WERI-Rb-1 (cell line): Measurements from ENCODE around the gene MLLT10.
A peak's percentile ranks its signal among the peaks of the same experiment; 100 is the strongest.

Experiments used
- DNase-seq: peaks from one replicate; pipeline ENCODE4 v3.0.0-alpha.2; 2020
- H3K27ac ChIP-seq: fragments of 250-450 bp; sonication (Bioruptor Pico); 2 replicates; pipeline ENCODE4 v1.5.1; 2020; ENCODE audit warnings: mild to moderate bottlenecking, moderate library complexity
- H3K27me3 ChIP-seq: fragments of 250-450 bp; sonication (Bioruptor Pico); 2 replicates; pipeline ENCODE4 v1.5.1; 2021; ENCODE audit warnings: mild to moderate bottlenecking, low read depth, moderate library complexity; ENCODE audit not compliant: insufficient read depth, severe bottlenecking
- H3K36me3 ChIP-seq: fragments of 250-450 bp; sonication (Bioruptor Pico); 2 replicates; pipeline ENCODE4 v1.5.1; 2020; ENCODE audit warnings: mild to moderate bottlenecking, moderate library complexity
- H3K4me3 ChIP-seq: 2 replicates; pipeline ENCODE4 v1.5.1; 2011; ENCODE audit warnings: low read depth, mild to moderate bottlenecking, control low read depth, low read length
- H3K9me3 ChIP-seq: fragments of 250-450 bp; sonication (Bioruptor Pico); 2 replicates; pipeline ENCODE4 v1.5.1; 2021; ENCODE audit warnings: mild to moderate bottlenecking, moderate library complexity; ENCODE audit not compliant: severe bottlenecking
- TF ChIP-seq, protein P1 (sequence below): IDR thresholded peaks from 2 replicates; pipeline ENCODE4 v1.5.1; 2011; ENCODE audit warnings: low read depth, mild to moderate bottlenecking, control low read depth, inconsistent platforms, low read length

Gene MLLT10

DNA sequence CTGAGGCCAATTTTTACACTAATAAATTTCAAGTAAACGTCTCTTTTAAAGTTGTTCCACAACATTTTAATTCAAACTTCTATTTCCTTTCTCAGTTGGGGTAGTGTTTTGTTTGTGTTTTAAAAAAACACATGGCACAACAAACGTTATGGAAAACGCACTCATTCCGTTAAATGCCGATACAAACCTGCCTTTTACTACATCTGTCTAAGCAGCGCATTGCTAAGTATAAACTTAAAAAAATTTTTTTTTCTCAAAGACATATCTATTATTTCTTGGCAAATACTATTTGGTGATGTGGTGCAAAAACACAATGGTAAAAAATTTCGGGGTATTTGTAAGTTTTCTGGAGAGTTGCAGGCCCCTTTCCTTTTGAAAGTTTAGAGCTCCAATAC lies 9.9 kb upstream of the MLLT10 start:
- no peaks in the 10 kb centered on the region for H3K27me3 ChIP-seq
- H3K36me3 ChIP-seq = no peaks in the 10 kb centered on the region
- DNase-seq = no peak
- peak overlapping the region; percentile 89 for H3K4me3 ChIP-seq
- TF ChIP-seq, protein P1, sequence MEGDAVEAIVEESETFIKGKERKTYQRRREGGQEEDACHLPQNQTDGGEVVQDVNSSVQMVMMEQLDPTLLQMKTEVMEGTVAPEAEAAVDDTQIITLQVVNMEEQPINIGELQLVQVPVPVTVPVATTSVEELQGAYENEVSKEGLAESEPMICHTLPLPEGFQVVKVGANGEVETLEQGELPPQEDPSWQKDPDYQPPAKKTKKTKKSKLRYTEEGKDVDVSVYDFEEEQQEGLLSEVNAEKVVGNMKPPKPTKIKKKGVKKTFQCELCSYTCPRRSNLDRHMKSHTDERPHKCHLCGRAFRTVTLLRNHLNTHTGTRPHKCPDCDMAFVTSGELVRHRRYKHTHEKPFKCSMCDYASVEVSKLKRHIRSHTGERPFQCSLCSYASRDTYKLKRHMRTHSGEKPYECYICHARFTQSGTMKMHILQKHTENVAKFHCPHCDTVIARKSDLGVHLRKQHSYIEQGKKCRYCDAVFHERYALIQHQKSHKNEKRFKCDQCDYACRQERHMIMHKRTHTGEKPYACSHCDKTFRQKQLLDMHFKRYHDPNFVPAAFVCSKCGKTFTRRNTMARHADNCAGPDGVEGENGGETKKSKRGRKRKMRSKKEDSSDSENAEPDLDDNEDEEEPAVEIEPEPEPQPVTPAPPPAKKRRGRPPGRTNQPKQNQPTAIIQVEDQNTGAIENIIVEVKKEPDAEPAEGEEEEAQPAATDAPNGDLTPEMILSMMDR = no peak
- H3K27ac ChIP-seq = peak overlapping the region; percentile 97
- H3K9me3 ChIP-seq = no peaks in the 10 kb centered on the region

DNA sequence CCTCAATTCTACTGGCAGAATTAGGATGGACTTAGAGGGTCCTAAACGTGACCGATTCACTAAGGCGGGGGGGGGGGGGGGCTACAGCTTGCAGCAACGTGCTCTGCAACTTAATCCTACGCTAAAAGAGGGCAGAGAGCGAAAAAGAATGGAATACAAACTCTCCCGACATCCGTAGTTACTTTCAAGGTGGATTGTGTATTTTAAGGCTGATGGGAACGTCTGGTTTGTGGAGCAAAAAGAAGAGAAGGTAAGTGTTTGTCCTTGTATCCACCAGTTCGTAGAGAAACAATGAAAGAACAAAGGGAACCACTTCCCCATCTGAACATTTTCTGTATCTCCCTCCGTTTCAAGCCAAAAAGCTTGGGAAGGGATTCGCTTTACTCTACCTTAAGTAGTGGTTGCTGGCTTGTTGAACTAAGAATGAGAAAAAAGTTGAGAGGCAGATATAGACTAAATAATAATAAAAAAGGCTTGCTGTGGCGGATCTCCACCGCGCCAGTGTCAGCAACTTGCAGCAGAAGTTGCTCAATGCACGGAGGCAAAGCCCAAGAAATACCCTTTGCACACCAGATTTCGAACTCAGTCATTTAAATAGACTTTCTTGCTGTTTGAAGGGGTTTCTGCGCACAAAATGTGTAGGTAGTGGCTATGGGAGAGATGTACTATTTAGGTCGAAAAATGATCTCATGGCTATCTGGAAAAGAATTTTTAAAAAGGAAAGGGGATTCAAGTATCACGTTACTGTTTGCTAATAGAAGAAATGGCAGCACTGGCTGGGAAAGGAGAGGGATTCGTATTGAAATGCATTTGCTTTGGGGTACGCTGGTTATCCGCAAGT lies 9.3 kb upstream of the MLLT10 start:
- peak overlapping the region; percentile 97 for H3K27ac ChIP-seq
- H3K9me3 ChIP-seq = no peaks in the 10 kb centered on the region
- no peak for DNase-seq
- peak overlapping the region; percentile 89 for H3K4me3 ChIP-seq
- H3K36me3 ChIP-seq = no peaks in the 10 kb centered on the region
- H3K27me3 ChIP-seq = no peaks in the 10 kb centered on the region
- TF ChIP-seq, protein P1 = no peak

DNA sequence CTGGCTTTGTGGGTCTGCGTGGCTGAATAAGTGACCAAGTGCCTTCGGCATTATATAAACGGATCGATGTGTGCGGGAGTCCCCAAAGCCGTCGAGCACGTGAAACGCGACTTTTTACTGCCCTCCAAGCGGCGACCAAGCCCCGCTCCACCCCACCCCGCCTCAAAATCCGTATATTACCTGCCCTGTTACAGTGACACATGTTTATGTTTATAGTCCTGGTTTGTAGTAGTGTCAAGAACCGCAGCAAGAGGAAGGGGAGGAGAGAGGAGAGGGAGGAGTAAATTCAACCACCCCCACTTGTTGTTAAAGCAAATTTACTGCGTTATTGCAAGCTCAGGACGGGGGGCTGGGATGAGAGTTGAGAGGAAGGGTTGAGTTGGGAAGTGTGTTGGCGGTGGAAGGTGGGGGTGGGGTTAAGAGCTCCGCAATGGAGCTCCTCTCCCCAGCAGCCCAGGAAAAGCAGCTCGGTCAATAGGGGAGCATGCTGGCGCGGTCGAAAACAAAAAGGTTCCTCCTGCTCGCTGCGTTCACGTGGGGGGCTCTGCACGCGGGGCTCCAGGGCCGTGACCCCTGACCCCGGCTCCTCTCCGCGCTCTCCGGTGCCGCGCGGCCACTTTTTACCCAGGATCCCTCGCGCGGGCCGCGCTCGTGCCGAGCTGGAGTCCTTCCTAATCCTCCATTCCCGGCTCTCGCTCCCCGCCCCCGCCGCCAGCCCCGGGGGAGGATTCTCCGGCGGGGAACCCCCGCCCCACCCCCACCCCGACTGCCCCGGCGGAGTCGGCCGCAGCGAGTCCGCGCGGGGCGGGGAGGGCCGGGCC lies 8.5 kb upstream of the MLLT10 start, which contains the start of gene SKIDA1:
SKIDA1 (minus strand) TSS at position 316 of the 821 bp plus-strand sequence. CDS start 7,860 bp downstream, outside the sequence.
- DNase-seq = peak; percentile 85
- no peaks in the 10 kb centered on the region for H3K27me3 ChIP-seq

DNA sequence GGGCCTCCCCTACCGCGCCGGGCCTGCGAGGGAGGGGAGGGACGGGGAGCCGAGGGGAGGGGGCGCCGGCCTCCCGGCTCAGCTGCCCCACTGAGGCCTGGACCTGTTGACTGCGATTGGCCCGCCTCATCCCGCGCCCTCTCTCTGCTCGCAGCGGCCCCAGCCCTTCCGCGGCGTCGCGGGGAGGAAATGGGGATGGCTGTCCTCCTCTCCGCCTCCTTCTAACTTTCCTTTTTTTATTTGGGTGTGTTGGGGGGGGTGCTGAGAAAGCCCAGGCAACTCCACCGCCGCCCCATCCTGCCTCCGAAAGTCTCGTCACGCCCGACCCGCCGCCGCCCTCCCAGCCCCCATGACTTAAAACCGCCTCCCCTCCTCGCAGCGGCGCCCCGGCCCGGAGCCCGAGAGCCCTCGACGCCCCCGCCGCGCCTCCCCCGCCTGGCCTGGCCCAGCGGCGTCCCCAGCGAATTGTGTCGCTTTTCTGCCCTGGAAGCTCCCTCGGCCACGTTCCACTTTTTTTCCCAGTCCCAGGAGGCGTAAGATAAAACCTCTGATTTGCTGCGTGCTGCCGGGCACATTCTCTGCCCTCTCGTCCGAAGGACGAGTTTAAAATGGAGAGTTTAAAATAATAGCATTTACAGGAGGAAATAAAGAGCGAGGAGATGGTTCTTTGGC lies 7.7 kb upstream of the MLLT10 start:
- no peaks in the 10 kb centered on the region for H3K36me3 ChIP-seq
- no peak for DNase-seq
- peak overlapping the region; percentile 97 for H3K27ac ChIP-seq
- H3K27me3 ChIP-seq = no peaks in the 10 kb centered on the region
- TF ChIP-seq, protein P1 = no peak
- H3K4me3 ChIP-seq = peak overlapping the region; percentile 69
- no peaks in the 10 kb centered on the region for H3K9me3 ChIP-seq

More for the DNA sequence above, 8.5 kb upstream of the MLLT10 start, which contains the start of gene SKIDA1:
- Histone ChIP-seq H3K9me3 (no peaks in the 10 kb centered on the region), H3K36me3 (no peaks in the 10 kb centered on the region), H3K27ac (peak within 1 kb of the TSS; percentile 97), H3K4me3 (peak within 1 kb of the TSS; percentile 89)
- TF ChIP-seq, protein P1 = no peak

DNA sequence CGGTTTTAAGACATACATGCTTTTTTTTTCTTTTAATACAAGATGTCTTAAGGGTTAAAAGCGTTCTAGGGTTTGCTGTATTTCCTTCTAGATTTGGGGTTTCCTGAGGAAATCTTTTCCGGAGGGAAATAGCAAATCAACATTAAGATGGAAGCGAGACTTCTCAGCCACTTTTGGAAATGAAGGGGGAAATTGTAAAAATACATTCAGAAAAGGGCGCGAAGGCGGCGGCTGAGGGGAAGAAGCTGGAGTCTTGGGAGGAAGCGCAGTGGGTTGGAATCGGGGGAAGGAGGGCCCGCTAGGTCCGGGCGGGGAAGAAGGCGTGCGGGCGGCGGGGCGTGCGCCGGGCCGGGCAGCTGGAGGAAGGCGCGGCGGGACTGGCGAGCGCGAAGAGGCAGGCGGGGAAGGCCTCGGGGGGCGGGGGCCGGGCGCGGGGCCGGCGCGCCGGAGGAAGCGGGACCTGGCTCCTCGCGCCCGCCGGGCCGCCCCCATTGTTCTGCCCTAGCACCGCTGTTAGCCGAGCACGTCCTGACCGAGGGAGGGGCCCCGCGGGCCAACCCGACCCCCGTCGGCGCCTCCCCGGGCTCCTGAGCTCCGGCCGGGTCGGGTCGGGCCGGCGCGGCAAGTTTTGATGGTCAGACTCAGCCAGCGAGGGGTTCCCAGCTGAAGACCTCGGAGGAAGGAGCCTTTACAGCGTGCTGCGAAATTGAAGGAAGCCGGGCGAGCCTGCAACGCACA lies 7.0 kb upstream of the MLLT10 start:
- no peak for DNase-seq
- peak overlapping the region; percentile 97 for H3K27ac ChIP-seq

More for the DNA sequence above, 7.0 kb upstream of the MLLT10 start:
- TF ChIP-seq, protein P1 = no peak
- no peaks in the 10 kb centered on the region for H3K36me3 ChIP-seq
- H3K4me3 ChIP-seq = peak overlapping the region; percentile 69
- H3K9me3 ChIP-seq = no peaks in the 10 kb centered on the region
- no peaks in the 10 kb centered on the region for H3K27me3 ChIP-seq
